A673 (cell line): ENCODE results near the gene SPINT4.

ENCODE experiments used
- EZH2 ChIP-seq: fragments of 200-600 bp; sonication (generic); IDR thresholded peaks from 2 replicates; pipeline ENCODE4 v1.6.1; 2017; ENCODE audit warnings: borderline replicate concordance, low read depth, mild to moderate bottlenecking, mixed read lengths, antibody characterized with exemption, low read length; ENCODE audit not compliant: poor library complexity, severe bottlenecking
- TF ChIP-seq, protein P1 (sequence below): fragments of 300-800, 200-600 bp; sonication (generic); conservative IDR thresholded peaks from 2 replicates; pipeline ENCODE4 v1.5.1; 2017; ENCODE audit warnings: low read depth, mild to moderate bottlenecking, antibody characterized with exemption, low read length, moderate library complexity, mixed read lengths

DNA sequence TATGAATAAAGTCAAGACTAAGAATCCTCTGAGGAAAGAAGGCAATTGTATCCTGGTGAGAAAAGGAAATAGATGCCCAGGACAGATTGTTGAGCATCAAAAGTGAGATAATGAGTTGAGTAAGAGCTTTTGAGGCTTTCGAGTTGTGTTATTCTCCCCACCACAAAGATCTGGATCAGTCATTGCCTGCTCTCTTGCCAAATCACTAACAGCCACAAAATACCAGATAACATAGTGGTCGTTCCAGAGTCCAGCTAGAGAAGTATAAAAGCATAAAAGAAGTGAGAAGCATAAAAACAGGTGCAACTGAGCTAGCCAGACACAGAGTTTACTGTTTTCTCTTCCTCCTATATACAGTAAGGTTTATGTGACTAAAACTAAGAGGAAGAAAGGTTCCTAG is 4.9 kb downstream of the SPINT4 start:
- TF ChIP-seq, protein P1, sequence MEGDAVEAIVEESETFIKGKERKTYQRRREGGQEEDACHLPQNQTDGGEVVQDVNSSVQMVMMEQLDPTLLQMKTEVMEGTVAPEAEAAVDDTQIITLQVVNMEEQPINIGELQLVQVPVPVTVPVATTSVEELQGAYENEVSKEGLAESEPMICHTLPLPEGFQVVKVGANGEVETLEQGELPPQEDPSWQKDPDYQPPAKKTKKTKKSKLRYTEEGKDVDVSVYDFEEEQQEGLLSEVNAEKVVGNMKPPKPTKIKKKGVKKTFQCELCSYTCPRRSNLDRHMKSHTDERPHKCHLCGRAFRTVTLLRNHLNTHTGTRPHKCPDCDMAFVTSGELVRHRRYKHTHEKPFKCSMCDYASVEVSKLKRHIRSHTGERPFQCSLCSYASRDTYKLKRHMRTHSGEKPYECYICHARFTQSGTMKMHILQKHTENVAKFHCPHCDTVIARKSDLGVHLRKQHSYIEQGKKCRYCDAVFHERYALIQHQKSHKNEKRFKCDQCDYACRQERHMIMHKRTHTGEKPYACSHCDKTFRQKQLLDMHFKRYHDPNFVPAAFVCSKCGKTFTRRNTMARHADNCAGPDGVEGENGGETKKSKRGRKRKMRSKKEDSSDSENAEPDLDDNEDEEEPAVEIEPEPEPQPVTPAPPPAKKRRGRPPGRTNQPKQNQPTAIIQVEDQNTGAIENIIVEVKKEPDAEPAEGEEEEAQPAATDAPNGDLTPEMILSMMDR = no peak
- TF ChIP-seq EZH2 = no peak
